HG03025 (cell line): ENCODE measurements around the gene MRPL55.

ENCODE experiments used
- ATAC-seq: cut with Tn5 transposase; IDR thresholded peaks from one replicate; pipeline ENCODE4 v1.9.1; 2021; ENCODE audit warnings: mild to moderate bottlenecking, moderate library complexity; ENCODE audit not compliant: unreplicated experiment, low FRiP score

The MRPL55 gene

DNA sequence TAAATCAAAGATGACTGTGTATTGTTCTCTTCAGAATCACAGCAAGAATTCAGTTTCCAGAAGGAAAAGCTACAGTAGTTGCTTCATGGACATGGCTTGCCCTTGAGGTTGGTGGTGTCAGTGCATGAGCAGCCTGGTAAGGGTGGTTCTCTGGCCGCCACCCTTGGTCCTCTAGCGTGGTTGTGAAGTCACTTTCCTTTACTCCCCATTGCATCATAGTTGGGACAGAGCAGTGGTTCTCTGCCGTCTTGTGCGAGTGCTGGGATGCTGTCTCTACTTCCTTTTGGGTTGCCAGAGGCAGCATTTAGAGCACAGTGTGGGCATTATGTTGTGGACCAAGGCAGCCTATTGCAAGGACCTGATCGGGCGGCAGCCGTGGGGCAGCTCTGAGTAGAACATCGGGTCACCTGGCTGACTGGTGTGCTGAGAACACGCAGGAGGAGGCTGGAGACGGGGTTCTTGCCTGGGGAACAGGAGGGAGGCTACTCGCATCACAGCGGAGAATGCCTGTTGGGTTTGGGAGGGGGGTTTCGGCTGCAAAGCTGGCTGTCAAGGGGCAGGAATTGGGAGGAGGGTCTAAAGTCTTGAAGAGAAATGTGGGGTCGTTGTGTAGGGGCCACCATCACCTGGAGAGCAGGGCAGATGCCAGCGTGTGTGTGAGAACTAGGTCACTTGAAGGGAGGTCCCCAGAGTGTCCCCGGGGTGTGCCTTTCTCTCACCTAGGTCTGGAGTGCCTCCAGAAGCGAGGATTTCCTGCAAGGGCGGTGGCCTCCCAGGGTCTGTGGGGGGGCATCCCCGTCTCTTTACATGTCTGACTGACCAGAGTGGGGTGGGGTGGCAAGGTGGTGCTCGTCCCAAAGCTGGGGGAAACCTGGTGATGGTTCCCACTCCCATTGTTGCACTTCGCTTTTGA, 20.3 kb downstream of the MRPL55 start:
- ATAC-seq, result no peak

GRCh38 chr1:228087771-228088251, 21.3 kb downstream of the MRPL55 start:
- ATAC-seq, result no peak

DNA sequence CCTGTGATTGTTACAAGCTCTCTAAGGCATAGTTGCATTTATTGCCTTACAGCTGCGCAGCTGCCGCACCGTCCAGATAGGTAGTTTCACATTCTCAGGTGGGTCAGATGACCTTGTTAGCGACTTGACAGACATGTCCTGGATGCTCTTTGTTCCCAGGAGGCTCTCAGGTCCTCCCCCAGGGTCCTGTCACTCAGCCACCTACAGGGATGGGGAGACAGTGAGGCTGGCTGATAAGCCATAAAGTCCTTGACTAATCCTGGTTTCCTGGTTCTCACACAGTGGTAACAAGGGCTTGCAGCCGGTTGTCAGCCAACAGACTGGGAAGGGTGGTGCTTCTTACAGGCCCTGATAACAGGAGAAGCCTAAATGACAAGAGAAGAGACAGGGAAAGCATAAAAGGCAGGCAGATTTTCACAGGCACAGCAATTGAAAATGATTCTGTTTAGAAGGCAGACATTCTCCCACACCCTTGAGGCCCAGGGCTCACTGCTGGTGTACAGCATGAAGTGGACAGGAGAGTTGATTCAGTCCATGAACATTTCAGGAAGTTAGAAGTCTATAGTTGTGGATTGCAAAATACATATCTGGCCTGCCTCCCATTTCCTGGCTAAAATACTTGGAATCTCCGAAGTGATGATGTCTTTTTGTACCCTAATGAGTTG, 23.7 kb downstream of the MRPL55 start:
- ATAC-seq, result no peak

GRCh38 chr1:228084797-228085196, 24.3 kb downstream of the MRPL55 start:
- ATAC-seq, result no peak

- no peak for ATAC-seq
Measured at GRCh38 chr1:228084325-228084724, 24.8 kb downstream of the MRPL55 start.

DNA sequence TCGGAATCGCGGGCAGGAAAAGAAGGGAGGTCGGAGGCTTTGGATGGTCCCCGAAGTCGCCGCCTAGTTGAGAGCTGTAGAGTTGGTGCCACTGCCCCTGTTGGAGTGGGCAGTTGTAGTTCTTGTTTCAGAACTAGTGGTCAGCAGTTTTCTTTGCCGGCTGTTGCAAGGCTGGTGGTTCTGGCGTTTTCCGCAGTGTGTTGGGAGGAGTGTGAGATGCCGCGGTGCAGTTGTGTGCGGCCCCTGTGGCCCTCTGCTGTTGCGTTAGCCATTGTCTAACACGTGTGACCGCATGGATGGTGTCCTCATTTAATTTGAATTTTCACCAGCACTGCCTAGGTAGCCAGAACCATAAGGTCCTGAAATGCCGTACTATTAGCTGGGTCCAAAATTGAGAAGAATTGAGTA, 25.2 kb downstream of the MRPL55 start:
- ATAC-seq, result no peak

- ATAC-seq, result peak; percentile 13
Measured at GRCh38 chr1:228082918-228083870, 25.9 kb downstream of the MRPL55 start.

- peak; percentile 72 for ATAC-seq
Measured at GRCh38 chr1:228082214-228082917, 26.7 kb downstream of the MRPL55 start, which contains the start of gene ARF1. ARF1 (plus strand) TSS chr1:228082708; CDS start chr1:228097115, 14,407 bp downstream.

DNA sequence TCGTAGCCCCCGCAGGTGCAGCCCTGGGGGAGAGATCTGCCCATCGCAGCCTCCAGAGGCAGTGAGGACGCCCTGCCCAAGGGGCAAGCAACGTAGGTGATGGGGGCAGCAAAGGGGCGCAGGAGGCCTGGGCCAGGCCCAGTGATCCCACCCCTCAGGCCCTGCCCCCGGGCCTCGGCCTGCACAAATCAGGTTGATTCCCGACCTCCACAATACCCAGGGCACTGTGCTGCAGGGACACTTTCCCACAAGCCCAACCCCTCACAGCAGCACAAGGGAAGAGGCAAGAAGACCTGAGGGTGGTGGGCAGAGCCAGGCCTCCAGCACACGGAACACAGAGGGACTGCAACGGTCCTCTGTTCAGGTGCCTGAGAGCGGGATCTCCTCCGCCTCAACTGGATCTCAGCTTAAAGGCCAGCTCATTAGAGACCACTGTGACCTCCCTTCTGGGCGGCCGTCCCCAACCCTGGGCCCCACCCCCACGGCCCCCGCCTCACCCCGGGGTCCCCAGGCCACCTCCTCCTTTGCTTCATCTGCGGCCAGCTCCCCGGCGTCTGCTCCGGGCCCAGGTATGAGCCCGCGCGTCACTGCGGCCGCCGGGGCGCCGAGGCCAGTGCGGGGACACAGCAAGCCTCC, 27.4 kb downstream of the MRPL55 start:
- peak; percentile 3 for ATAC-seq

DNA sequence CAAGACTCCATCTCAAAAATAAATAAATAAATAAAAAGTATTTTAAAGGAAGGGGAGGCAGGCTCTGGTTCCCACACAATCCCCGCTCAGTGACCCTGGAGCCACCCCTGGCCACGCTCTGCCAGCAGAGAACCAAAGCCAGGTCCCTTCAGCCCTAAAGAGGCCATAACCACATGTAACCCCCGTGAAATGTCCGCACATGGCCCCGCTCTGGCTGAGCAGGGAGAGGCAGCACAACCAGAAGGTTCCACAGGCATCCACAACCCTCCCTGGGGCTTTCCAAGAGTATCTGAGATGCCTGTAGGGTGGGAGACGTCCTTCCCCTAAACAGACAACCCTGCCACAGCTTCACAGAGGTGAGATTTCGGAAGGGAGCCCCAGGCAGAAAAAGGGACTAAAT, 28.0 kb downstream of the MRPL55 start:
- no peak for ATAC-seq

DNA sequence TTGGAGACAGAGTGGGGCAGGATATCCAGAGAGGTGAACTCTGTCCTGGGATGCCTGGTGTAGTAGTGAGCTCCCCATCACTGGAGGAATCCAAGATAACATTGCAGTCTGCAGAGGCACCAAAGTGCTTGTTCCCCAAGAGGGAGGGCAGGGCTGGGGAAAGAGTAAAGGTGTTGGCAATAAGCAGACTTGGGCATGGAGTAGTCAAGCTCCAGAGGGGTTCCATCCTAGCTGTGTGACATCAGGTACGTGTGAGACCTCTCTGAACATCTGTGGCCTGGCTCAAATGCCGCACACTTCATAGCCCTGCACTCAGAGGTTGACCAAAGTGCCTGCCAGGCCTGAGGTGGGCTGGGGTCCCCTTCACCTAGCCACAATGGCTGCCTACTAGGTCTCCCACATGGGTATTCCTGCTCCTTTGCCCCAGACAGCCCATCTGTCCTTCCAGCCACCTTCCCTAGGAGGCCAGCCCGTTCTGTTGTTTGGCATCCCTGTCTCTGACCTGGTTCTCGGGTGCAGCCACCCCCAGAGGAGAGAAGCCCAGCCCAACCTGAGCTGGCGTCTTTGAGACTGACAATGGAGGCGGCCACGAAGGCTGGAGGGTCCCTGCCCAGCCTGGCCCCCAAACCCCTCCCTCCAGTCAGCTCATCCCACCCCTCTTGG, 29.4 kb downstream of the MRPL55 start:
- ATAC-seq, result no peak

DNA sequence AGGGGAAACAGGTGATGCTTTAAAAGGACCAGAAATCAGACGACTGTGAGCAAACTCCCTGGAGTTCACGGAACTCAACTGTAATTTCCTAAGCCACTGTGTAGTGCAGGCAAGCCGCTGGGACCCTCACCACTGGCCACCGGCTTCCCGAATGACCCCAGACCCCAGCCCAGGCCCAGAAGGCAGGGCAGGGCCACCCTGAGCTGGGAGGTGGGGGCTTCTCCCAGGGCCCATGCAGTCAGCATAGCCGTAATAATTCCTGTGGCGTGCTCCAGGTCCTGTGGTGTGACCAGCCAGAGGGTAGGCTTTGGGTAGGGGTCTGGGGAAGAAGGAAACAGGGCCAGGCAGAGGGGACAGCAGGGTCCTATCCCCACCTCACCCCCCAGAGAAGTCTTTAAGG, 30.1 kb downstream of the MRPL55 start:
- ATAC-seq, result no peak

- no peak for ATAC-seq
Measured at GRCh38 chr1:228077565-228078330, 31.4 kb downstream of the MRPL55 start.

- ATAC-seq, result no peak
Measured at GRCh38 chr1:228076796-228077430, 32.2 kb downstream of the MRPL55 start.

GRCh38 chr1:228075801-228076271, 33.3 kb downstream of the MRPL55 start:
- ATAC-seq, result no peak

GRCh38 chr1:228074954-228075730, 34.0 kb downstream of the MRPL55 start:
- ATAC-seq, result no peak
